GM18873 (cell line): Measurements from ENCODE around the gene UNC93A.
"Not testable (repeated sequence)": the region's sequence is repeated elsewhere in the genome, so short reads cannot be mapped to it uniquely, and the experiment has no call there.

Experiments used
- ATAC-seq: cut with Tn5 transposase; IDR thresholded peaks from one replicate; pipeline ENCODE4 v1.9.1; 2021; ENCODE audit warnings: mild to moderate bottlenecking, moderate library complexity, moderate number of reproducible peaks; ENCODE audit not compliant: unreplicated experiment, low FRiP score

Gene UNC93A

GRCh38 chr6:167307342-167307955, 16.3 kb downstream of the UNC93A start:
- no peak for ATAC-seq

- ATAC-seq: no peak
Measured at GRCh38 chr6:167308207-167308606, 17.1 kb downstream of the UNC93A start.

GRCh38 chr6:167309355-167310192, 18.5 kb downstream of the UNC93A start:
- ATAC-seq: not testable (repeated sequence)

- ATAC-seq: no peak
Measured at GRCh38 chr6:167311286-167311685, 20.2 kb downstream of the UNC93A start.

- not testable (repeated sequence) for ATAC-seq
Measured at GRCh38 chr6:167311691-167312090, 20.6 kb downstream of the UNC93A start.

- ATAC-seq: no peak
Measured at GRCh38 chr6:167314180-167314821, 23.2 kb downstream of the UNC93A start.

- no peak for ATAC-seq
Measured at GRCh38 chr6:167317172-167317571, 26.1 kb downstream of the UNC93A start.

GRCh38 chr6:167318354-167318753, 27.2 kb downstream of the UNC93A start:
- not testable (repeated sequence) for ATAC-seq

GRCh38 chr6:167318856-167319255, 27.7 kb downstream of the UNC93A start:
- not testable (repeated sequence) for ATAC-seq

- not testable (repeated sequence) for ATAC-seq
Measured at GRCh38 chr6:167319856-167320753, 29.0 kb downstream of the UNC93A start.

GRCh38 chr6:167320754-167321056, 29.6 kb downstream of the UNC93A start:
- not testable (repeated sequence) for ATAC-seq

- not testable (repeated sequence) for ATAC-seq
Measured at GRCh38 chr6:167321185-167321584, 30.1 kb downstream of the UNC93A start.

GRCh38 chr6:167323111-167323510, 32.0 kb downstream of the UNC93A start:
- no peak for ATAC-seq

GRCh38 chr6:167324111-167324510, 33.0 kb downstream of the UNC93A start:
- ATAC-seq: no peak

- no peak for ATAC-seq
Measured at GRCh38 chr6:167325766-167326165, 34.7 kb downstream of the UNC93A start.

- ATAC-seq: no peak
Measured at GRCh38 chr6:167327391-167327790, 36.3 kb downstream of the UNC93A start.

- no peak for ATAC-seq
Measured at GRCh38 chr6:167328086-167328485, 37.0 kb downstream of the UNC93A start.

GRCh38 chr6:167329014-167329413, 37.9 kb downstream of the UNC93A start:
- no peak for ATAC-seq

- ATAC-seq: no peak
Measured at GRCh38 chr6:167330750-167331149, 39.6 kb downstream of the UNC93A start.

GRCh38 chr6:167331565-167331964, 40.5 kb downstream of the UNC93A start:
- no peak for ATAC-seq
